GM12891 (cell line): Measurements from ENCODE around the gene APCS.

ENCODE experiments used
- POLR2A ChIP-seq: IDR thresholded peaks from 2 replicates; pipeline ENCODE4 v1.6.1; 2011; ENCODE audit warnings: low read depth, low read length, control low read depth
- POLR2AphosphoS5 ChIP-seq: IDR thresholded peaks from 2 replicates; pipeline ENCODE4 v1.6.1; 2011; ENCODE audit warnings: low read depth, low read length, control low read depth

- TF ChIP-seq POLR2A (no peak), POLR2AphosphoS5 (no peak)
Measured at GRCh38 chr1:159598196-159598595, 10.6 kb downstream of the APCS start.
